Endodermal cell (in vitro differentiated cells): Measurements from ENCODE around the gene CD226. TPM values are rescaled to one million over a fixed set of nuclear protein-coding genes. Genes with fewer than 3 reads are reported as not detected.
A peak's percentile ranks its signal among the peaks of the same experiment; 100 is the strongest.

Experiments
- DNase-seq: peaks from one replicate; pipeline ENCODE4 v3.0.0-alpha.2; 2017
- H3K27ac ChIP-seq: 2 replicates; pipeline ENCODE4 v1.5.1; 2013; ENCODE audit warnings: mild to moderate bottlenecking, low read depth, low read length, moderate library complexity
- H3K27me3 ChIP-seq: 2 replicates; pipeline ENCODE4 v1.6.1; 2013; ENCODE audit warnings: mild to moderate bottlenecking, low read length, moderate library complexity; ENCODE audit not compliant: insufficient read depth, control insufficient read depth, poor library complexity, severe bottlenecking
- H3K36me3 ChIP-seq: 2 replicates; pipeline ENCODE4 v1.7.0; 2013; ENCODE audit warnings: mild to moderate bottlenecking, low read length, moderate library complexity; ENCODE audit not compliant: control insufficient read depth, insufficient read depth
- H3K4me1 ChIP-seq: one replicate; pipeline ENCODE4 v1.7.0; 2013; ENCODE audit warnings: low read length; ENCODE audit not compliant: control insufficient read depth, insufficient read depth
- H3K4me3 ChIP-seq: 2 replicates; pipeline ENCODE4 v1.5.1; 2013; ENCODE audit warnings: mild to moderate bottlenecking, low read length, moderate library complexity
- H3K9ac ChIP-seq: 2 replicates; pipeline ENCODE4 v1.6.1; 2013; ENCODE audit warnings: mild to moderate bottlenecking, low read length, moderate library complexity; ENCODE audit not compliant: poor library complexity, severe bottlenecking; ENCODE audit errors: extremely low read depth
- H3K9me3 ChIP-seq: 2 replicates; pipeline ENCODE4 v1.6.1; 2013; ENCODE audit warnings: mild to moderate bottlenecking, low read length, moderate library complexity; ENCODE audit not compliant: control insufficient read depth
- H3K27ac Mint-ChIP-seq: 2 replicates; pipeline ENCODE4 v1.8.0; 2020; ENCODE audit warnings: mixed read lengths
- H3K27me3 Mint-ChIP-seq: 2 replicates; pipeline ENCODE4 v1.8.0; 2021; ENCODE audit warnings: mild to moderate bottlenecking, mixed read lengths; ENCODE audit not compliant: insufficient read depth
- H3K36me3 Mint-ChIP-seq: 2 replicates; pipeline ENCODE4 v1.8.0; 2020; ENCODE audit warnings: low read depth, mixed read lengths
- H3K4me1 Mint-ChIP-seq: 2 replicates; pipeline ENCODE4 v1.8.0; 2020; ENCODE audit warnings: mixed read lengths
- H3K4me3 Mint-ChIP-seq: 2 replicates; pipeline ENCODE4 v1.8.0; 2020; ENCODE audit warnings: mild to moderate bottlenecking, moderate library complexity, mixed read lengths
- H3K9me3 Mint-ChIP-seq: 2 replicates; pipeline ENCODE4 v1.8.0; 2020; ENCODE audit warnings: mild to moderate bottlenecking, mixed read lengths
- WGBS, 2 experiments: methylation state at CpG; one replicate each; pipeline versions ENCODE4 v1.1.5 to v1.1.7; 2013; ENCODE audit warnings: missing lambda C conversion rate in 2 of 2, mixed read lengths in 1 of 2; ENCODE audit not compliant: insufficient coverage in 1 of 2, insufficient read length in 1 of 2; 5-methylcytosine and 5-hydroxymethylcytosine counted together
- total RNA-seq, 2 donors: library from RNA; stranded (reverse); fragmentation: NEBNext Ultra II Directional in 1 of 2; extraction: Animal tissue kit (Norgen Biotek cat#: 25700) in 1 of 2; gene quantifications; 2 replicates in 1 of 2; 3 replicates in 1 of 2; pipeline ENCODE4 v1.2.1, GENCODE V29; 2021
- TF ChIP-seq, protein P1 (sequence below): fragments of 200-600 bp; sonication (generic); conservative IDR thresholded peaks from 2 replicates; pipeline ENCODE4 v1.5.0; 2021; ENCODE audit warnings: antibody characterized with exemption, mild to moderate bottlenecking

The CD226 gene
- total RNA-seq, 2 donors from 2014 or later, result 0.13 TPM; not detected in 1

DNA sequence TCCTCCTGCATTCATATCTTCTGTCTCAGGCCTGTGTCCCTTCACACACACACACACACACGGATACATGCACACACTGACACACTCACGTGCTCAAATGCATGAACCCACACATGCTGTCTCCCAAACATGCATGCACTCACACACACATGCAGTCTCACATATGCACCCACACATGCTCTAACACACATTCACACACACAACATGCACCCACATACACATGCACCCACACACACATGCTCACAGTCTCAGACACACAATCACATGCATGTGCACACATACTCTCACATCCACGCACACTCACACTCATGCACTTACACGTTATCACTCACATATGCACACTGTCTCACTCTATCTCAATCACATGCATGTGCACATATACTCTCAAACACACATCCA is 1.9 kb upstream of the CD226 start:
- H3K4me1 ChIP-seq, result no peaks in the 10 kb centered on the region
- no peak overlapping the region for H3K27ac Mint-ChIP-seq
- H3K36me3 ChIP-seq, result no peaks in the 10 kb centered on the region
- peaks cover 2% of the 10 kb centered on the region for H3K9me3 Mint-ChIP-seq
- TF ChIP-seq, protein P1, sequence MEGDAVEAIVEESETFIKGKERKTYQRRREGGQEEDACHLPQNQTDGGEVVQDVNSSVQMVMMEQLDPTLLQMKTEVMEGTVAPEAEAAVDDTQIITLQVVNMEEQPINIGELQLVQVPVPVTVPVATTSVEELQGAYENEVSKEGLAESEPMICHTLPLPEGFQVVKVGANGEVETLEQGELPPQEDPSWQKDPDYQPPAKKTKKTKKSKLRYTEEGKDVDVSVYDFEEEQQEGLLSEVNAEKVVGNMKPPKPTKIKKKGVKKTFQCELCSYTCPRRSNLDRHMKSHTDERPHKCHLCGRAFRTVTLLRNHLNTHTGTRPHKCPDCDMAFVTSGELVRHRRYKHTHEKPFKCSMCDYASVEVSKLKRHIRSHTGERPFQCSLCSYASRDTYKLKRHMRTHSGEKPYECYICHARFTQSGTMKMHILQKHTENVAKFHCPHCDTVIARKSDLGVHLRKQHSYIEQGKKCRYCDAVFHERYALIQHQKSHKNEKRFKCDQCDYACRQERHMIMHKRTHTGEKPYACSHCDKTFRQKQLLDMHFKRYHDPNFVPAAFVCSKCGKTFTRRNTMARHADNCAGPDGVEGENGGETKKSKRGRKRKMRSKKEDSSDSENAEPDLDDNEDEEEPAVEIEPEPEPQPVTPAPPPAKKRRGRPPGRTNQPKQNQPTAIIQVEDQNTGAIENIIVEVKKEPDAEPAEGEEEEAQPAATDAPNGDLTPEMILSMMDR, result no peak
- no peak overlapping the region for H3K9ac ChIP-seq
- no peaks in the 10 kb centered on the region for H3K9me3 ChIP-seq
- no peak overlapping the region for H3K4me3 Mint-ChIP-seq
- no peaks in the 10 kb centered on the region for H3K27me3 Mint-ChIP-seq
- H3K36me3 Mint-ChIP-seq, result no peaks in the 10 kb centered on the region
- no peak overlapping the region for H3K27ac ChIP-seq
- WGBS, 2 experiments, result 88 to 90% methylated on average over 4 of the region's 4 CpGs
- no peaks in the 10 kb centered on the region for H3K4me1 Mint-ChIP-seq
- no peak overlapping the region for H3K4me3 ChIP-seq
- no peaks in the 10 kb centered on the region for H3K27me3 ChIP-seq
- no peak for DNase-seq

DNA sequence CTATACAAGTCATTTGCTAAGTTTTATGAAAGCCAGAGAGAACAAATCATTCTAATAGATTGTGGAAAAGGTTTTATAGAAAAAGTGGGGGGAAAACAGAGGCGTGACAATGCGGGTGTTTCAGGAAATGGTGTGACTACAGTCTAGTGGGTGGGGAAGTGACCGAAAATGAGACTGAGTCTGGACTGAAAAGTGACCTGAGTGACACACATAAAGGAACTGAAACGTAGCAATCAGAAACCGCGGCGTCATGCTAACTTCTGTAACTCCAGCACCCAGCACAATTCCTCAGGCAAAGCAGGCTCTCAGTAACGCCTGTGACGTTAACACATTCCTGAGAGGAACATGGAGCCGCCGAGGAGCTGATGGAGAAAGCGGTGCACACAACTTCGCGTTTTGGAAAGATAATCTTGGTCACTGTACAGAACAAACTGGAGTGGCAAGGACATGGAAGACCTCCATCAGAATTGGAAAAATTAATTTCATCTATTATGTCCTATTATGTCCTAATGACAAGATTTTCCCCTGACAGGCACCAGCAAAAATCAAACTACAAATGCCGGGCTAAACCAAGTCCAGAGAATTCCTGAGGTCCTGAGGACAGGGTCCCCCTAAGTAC is 1.4 kb upstream of the CD226 start:
- TF ChIP-seq, protein P1, result no peak
- WGBS, 2 experiments, result 92 to 93% methylated on average over 14 to 15 of the region's 15 CpGs
- Histone ChIP-seq H3K9me3 (no peaks in the 10 kb centered on the region), H3K9ac (no peak overlapping the region), H3K4me1 (no peaks in the 10 kb centered on the region), H3K4me3 (no peak overlapping the region), H3K27me3 (no peaks in the 10 kb centered on the region), H3K36me3 (no peaks in the 10 kb centered on the region), H3K27ac (no peak overlapping the region)
- Mint-ChIP-seq H3K27ac (no peak overlapping the region), H3K4me3 (no peak overlapping the region), H3K4me1 (no peaks in the 10 kb centered on the region), H3K27me3 (no peaks in the 10 kb centered on the region), H3K36me3 (no peaks in the 10 kb centered on the region), H3K9me3 (peaks cover 2% of the 10 kb centered on the region)
- peak; percentile 52 for DNase-seq

DNA sequence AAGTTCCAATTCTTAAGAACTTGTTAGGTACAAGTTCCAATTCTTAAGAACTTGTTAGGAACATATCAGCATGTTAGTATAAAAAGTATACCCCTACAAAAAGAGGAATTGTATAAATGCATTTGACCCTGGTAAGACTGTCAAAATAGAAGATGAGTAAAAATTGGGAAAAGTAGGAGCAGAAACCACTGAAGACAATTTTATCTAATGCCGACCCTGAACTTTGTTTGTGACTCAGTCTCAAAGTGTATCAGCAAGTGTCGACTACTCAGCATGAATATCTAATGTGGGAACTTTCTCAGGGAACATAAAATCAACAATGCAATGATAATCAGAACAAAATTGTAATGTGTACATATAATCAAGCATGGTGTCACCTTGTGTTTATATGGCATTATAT is 583 bp upstream of the CD226 start:
- Mint-ChIP-seq H3K9me3 (peaks cover under 1% of the 10 kb centered on the region), H3K27ac (no peak overlapping the region)

More for the DNA sequence above, 583 bp upstream of the CD226 start:
- WGBS, 2 experiments, result 83 to 85% methylated on average over 1 to 2 of the region's 2 CpGs
- no peak overlapping the region for H3K9ac ChIP-seq
- Mint-ChIP-seq H3K4me1 (no peaks in the 10 kb centered on the region), H3K27me3 (no peaks in the 10 kb centered on the region), H3K36me3 (no peaks in the 10 kb centered on the region), H3K4me3 (no peak overlapping the region)
- H3K9me3 ChIP-seq, result no peaks in the 10 kb centered on the region
- no peak overlapping the region for H3K4me3 ChIP-seq
- no peak overlapping the region for H3K27ac ChIP-seq
- TF ChIP-seq, protein P1, result no peak
- no peaks in the 10 kb centered on the region for H3K4me1 ChIP-seq
- no peaks in the 10 kb centered on the region for H3K27me3 ChIP-seq
- no peaks in the 10 kb centered on the region for H3K36me3 ChIP-seq
- no peak for DNase-seq
